ENCODE measurements around the gene SLC15A5. TPM values are rescaled to one million over a fixed set of nuclear protein-coding genes. Genes with fewer than 3 reads are reported as not detected.

Gene SLC15A5
- polyA plus RNA-seq, 1 experiment = not detected

DNA sequence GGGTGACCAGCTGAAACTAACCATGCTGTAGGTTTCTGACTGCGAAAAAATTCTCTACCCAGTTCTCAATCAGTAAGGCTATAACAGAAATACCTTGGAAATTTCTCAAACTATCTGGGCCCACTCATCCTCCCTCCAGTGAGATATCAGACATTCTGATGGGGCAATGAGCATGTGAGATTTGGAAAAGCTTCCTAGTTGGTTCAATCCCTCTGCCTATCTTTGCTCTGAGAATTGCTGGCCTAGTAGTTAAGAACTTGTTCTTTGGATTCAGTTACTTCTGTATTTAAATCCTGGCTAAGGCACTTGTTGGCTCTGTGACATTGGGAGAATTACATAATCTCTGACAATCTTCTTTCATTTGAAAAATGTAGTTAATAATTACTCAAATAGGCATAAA is 119.4 kb downstream of the SLC15A5 start:
- H3K36me3 ChIP-seq (ENCODE audit: control insufficient read depth, insufficient read depth, low read length) = no peaks in the 10 kb centered on the region
- CTCF ChIA-PET = no interaction called here
- DNase-seq (ENCODE audit: low read depth) = no peak
- no peak overlapping the region for H3K4me3 ChIP-seq (ENCODE audit: low read depth, low read length)
- TF ChIP-seq, protein P1, sequence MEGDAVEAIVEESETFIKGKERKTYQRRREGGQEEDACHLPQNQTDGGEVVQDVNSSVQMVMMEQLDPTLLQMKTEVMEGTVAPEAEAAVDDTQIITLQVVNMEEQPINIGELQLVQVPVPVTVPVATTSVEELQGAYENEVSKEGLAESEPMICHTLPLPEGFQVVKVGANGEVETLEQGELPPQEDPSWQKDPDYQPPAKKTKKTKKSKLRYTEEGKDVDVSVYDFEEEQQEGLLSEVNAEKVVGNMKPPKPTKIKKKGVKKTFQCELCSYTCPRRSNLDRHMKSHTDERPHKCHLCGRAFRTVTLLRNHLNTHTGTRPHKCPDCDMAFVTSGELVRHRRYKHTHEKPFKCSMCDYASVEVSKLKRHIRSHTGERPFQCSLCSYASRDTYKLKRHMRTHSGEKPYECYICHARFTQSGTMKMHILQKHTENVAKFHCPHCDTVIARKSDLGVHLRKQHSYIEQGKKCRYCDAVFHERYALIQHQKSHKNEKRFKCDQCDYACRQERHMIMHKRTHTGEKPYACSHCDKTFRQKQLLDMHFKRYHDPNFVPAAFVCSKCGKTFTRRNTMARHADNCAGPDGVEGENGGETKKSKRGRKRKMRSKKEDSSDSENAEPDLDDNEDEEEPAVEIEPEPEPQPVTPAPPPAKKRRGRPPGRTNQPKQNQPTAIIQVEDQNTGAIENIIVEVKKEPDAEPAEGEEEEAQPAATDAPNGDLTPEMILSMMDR (IDR thresholded peaks at IDR 0.05; ENCODE audit: insufficient read depth, low read depth, low read length) = no peak
- H3K27me3 ChIP-seq (ENCODE audit: control insufficient read depth, insufficient read depth, low read length) = 0 out of 2 replicates have a peak, but pooled peaks cover 2% of the 10 kb centered on the region
- POLR2A ChIA-PET = no interaction called here

DNA sequence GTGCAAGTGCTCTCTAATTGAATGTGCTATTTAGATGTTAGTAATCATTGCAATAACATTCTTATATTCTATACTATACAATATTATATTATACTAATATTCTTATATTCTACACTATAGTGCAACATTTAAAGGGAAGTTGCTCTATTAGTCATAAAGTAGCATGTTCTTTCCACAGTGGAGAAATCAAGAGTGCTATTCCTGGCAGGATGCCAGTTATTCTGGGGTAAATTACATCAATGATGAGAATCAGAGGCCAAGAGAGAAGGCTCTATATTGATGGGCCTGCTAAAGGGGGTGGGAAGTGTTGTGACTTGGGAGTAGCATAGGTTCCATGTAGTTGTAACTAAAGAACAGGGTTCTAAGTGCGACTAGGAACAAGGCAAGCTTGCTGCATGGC is 121.5 kb downstream of the SLC15A5 start:
- Histone ChIP-seq H3K4me3 (ENCODE audit: low read depth, low read length) (no peak overlapping the region), H3K27me3 (ENCODE audit: control insufficient read depth, insufficient read depth, low read length) (0 out of 2 replicates have a peak, but pooled peaks cover 2% of the 10 kb centered on the region), H3K36me3 (ENCODE audit: control insufficient read depth, insufficient read depth, low read length) (no peaks in the 10 kb centered on the region)
- DNase-seq (ENCODE audit: low read depth) = no peak
- ChIA-PET POLR2A (no interaction called here), CTCF (interaction anchor here (0.7 kb wide), 1 partner anchor 11 kb away, joined by 4 read pairs; no protein-coding TSS in a partner anchor)
- TF ChIP-seq, protein P1 (IDR thresholded peaks at IDR 0.05; ENCODE audit: insufficient read depth, low read depth, low read length) = no peak

DNA sequence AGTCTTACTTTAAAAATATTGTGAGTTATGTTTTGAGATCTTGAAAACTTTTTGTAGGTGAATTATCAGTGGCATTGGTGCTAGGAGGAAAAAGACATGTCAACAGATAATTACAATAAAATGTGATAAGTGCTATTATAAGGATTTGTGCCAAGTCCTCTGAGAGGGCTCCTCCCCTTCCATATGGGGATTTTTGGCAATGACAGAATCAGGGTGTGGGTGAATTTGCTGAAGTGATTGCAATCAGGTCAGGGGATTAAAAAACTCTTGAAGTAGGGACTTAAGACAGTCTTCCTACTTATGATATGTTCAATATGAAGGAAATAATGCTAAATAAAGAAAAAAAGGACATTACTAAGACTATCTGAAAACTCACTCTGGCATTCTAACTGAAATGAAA is 122.5 kb downstream of the SLC15A5 start:
- Histone ChIP-seq H3K4me3 (ENCODE audit: low read depth, low read length) (no peak overlapping the region), H3K27me3 (ENCODE audit: control insufficient read depth, insufficient read depth, low read length) (0 out of 2 replicates have a peak, but pooled peaks cover 2% of the 10 kb centered on the region), H3K36me3 (ENCODE audit: control insufficient read depth, insufficient read depth, low read length) (no peaks in the 10 kb centered on the region)
- DNase-seq (ENCODE audit: low read depth) = no peak
- POLR2A ChIA-PET = no interaction called here
- TF ChIP-seq, protein P1 (IDR thresholded peaks at IDR 0.05; ENCODE audit: insufficient read depth, low read depth, low read length) = no peak
- CTCF ChIA-PET = interaction anchor here (1.1 kb wide), 1 partner anchor 14 kb away, joined by 4 read pairs; no protein-coding TSS in a partner anchor

DNA sequence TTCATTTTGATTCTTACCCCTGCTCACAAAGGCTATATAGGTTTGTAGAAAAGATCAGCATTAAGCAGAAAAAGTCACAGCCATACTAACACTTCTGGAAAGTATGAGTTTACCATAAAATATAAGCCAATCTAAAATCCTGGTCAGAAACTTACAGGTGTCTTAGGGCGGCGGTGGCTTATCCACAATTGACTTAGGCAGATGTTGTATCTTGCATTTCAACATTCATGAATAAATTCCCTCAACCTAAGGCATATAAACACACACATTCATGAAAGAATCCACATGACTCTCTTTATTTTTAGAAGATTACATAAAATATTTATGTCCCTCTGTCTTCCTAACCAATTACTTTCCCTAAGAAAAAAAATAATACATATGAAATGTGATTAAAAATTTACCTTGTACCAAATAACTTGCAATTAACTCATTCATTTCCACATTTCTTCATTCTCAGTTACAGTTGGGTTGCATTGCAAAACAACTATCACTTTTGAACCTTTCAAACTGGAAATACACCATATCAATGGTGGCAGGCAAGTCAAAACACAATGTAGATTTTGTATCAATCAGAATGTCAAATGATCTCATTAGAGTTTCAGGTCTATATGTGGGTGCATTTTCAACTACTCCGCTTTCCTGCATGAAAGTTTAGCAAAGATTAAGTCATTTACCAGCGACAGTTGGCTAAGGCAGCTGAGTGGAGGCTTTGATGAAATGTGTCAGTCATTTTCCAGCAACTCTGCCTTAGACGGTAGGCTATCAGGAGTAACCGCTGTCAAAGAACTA is 124.4 kb downstream of the SLC15A5 start:
- Histone ChIP-seq H3K4me3 (ENCODE audit: low read depth, low read length) (no peak overlapping the region), H3K27me3 (ENCODE audit: control insufficient read depth, insufficient read depth, low read length) (0 out of 2 replicates have a peak, but pooled peaks cover 2% of the 10 kb centered on the region), H3K36me3 (ENCODE audit: control insufficient read depth, insufficient read depth, low read length) (no peaks in the 10 kb centered on the region)
- CTCF ChIA-PET = interaction anchor here (0.6 kb wide), 1 partner anchor 588 kb away, joined by 3 read pairs; no protein-coding TSS in a partner anchor
- TF ChIP-seq, protein P1 (IDR thresholded peaks at IDR 0.05; ENCODE audit: insufficient read depth, low read depth, low read length) = no peak
- POLR2A ChIA-PET = no interaction called here
- DNase-seq (ENCODE audit: low read depth) = no peak

DNA sequence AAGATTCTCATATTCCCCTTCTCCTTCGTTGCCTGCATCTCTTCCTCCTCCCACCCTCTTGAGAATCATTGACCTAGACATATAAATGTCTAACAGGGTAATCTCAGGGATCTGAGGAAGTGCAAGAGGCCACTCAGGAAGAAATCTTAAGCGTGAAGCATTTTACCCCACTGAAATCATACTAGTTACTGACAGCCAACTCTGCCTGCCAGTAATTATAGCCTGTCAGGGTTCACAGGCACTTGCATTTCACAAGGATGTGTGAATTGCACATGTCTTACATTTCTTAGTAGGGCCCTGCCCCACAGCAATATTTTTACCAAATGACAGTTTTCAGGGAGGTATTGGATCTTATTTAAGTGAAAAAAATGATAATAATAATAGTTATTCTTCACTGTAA is 127.2 kb downstream of the SLC15A5 start:
- no peak for DNase-seq (ENCODE audit: low read depth)
- Histone ChIP-seq H3K36me3 (ENCODE audit: control insufficient read depth, insufficient read depth, low read length) (no peaks in the 10 kb centered on the region), H3K4me3 (ENCODE audit: low read depth, low read length) (no peak overlapping the region), H3K27me3 (ENCODE audit: control insufficient read depth, insufficient read depth, low read length) (no peaks in the 10 kb centered on the region)
- TF ChIP-seq, protein P1 (IDR thresholded peaks at IDR 0.05; ENCODE audit: insufficient read depth, low read depth, low read length) = no peak
- ChIA-PET POLR2A (no interaction called here), CTCF (no interaction called here)
